GM12878 (cell line): ENCODE results near the gene PTPN21. TPM values are rescaled to one million over a fixed set of nuclear protein-coding genes. Genes with fewer than 3 reads are reported as not detected.

Experiments
- ATAC-seq: fragments of 200-7000 bp; cut with Tn5 transposase; 3 replicates; pipeline ENCODE4 v1.9.1; 2020; ENCODE audit warnings: mild to moderate bottlenecking, moderate library complexity
- BruUV-seq: library from RNA; stranded (reverse); fragments of 400-500 nt; replicated peaks from 2 replicates; lab custom pipeline; 2021; lab: Mats Ljungman, UMichigan
- CTCF ChIA-PET: fragments of 300-600 bp; sonication (Branson Sonifier 250); formaldehyde crosslinking; extraction: SDS; loops from one replicate; lab custom pipeline; 2021; ENCODE audit warnings: inconsistent platforms; lab: Yijun Ruan, JAX
- POLR2A ChIA-PET: fragments of 350-600 bp; formaldehyde crosslinking; extraction: SDS; loops from one replicate; lab custom pipeline; 2021; ENCODE audit warnings: inconsistent platforms; lab: Charles Lee
- RAD21 ChIA-PET: fragments of 300-600 bp; sonication (Branson Sonifier 250); formaldehyde crosslinking; loops from one replicate; lab custom pipeline; 2023; ENCODE audit warnings: antibody characterized with exemption; ENCODE audit not compliant: unreplicated experiment; lab: Charles Lee
- SMC1A ChIA-PET: fragments of 300-600 bp; sonication (Branson Sonifier 250); formaldehyde crosslinking; loops from one replicate; lab custom pipeline; 2023; ENCODE audit not compliant: unreplicated experiment, uncharacterized antibody; lab: Charles Lee
- DNase-seq: peaks from one replicate; pipeline ENCODE4 v3.0.0-alpha.2; 2011; ENCODE audit warnings: low read depth, low spot score
- FAIRE-seq: peaks from 3 replicates; lab custom pipeline; 2011; peaks lifted over from hg19 to GRCh38; lab: Jason Lieb, UNC
- H2AFZ ChIP-seq: 2 replicates; pipeline ENCODE4 v1.6.0; 2011; ENCODE audit warnings: low read depth, low read length, control low read depth; ENCODE audit not compliant: control insufficient read depth
- H3K27ac ChIP-seq: 2 replicates; pipeline ENCODE4 v1.5.1; 2011; ENCODE audit warnings: control low read depth; ENCODE audit not compliant: control insufficient read depth, insufficient read depth
- H3K27me3 ChIP-seq, 2 experiments: replicated peaks in 1 of 2; 2 replicates each; pipeline versions ENCODE4 v1.6.0 to v1.6.1; 2011; ENCODE audit warnings: low read length in 1 of 2; ENCODE audit not compliant: control insufficient read depth in 2 of 2, insufficient read depth in 2 of 2
- H3K36me3 ChIP-seq, 2 experiments: 2 replicates each; pipeline ENCODE4 v1.5.1; 2011; ENCODE audit warnings: low read length in 1 of 2; ENCODE audit not compliant: control insufficient read depth in 2 of 2, insufficient read depth in 2 of 2
- H3K4me1 ChIP-seq: 2 replicates; pipeline ENCODE4 v1.6.1; 2011; ENCODE audit warnings: mild to moderate bottlenecking, low read length, moderate library complexity, mixed read lengths; ENCODE audit not compliant: control insufficient read depth, insufficient read depth
- H3K4me2 ChIP-seq: 2 replicates; pipeline ENCODE4 v1.6.0; 2011; ENCODE audit warnings: control low read depth; ENCODE audit not compliant: control insufficient read depth, insufficient read depth
- H3K4me3 ChIP-seq: fragments of 200-600 bp; sonication (generic); 2 replicates; pipeline ENCODE4 v1.5.1; 2016
- H3K79me2 ChIP-seq: 2 replicates; pipeline ENCODE4 v1.6.0; 2011; ENCODE audit warnings: low read length; ENCODE audit not compliant: control insufficient read depth, insufficient read depth
- H3K9ac ChIP-seq: 2 replicates; pipeline ENCODE4 v1.8.0; 2011; ENCODE audit warnings: low read length, control low read depth, mixed read lengths; ENCODE audit not compliant: control insufficient read depth, insufficient read depth
- H3K9me3 ChIP-seq: replicated peaks from 3 replicates; pipeline ENCODE4 v1.5.1; 2011; ENCODE audit warnings: mild to moderate bottlenecking, low read length; ENCODE audit not compliant: control insufficient read depth, insufficient read depth
- H4K20me1 ChIP-seq: 2 replicates; pipeline ENCODE4 v1.6.0; 2011; ENCODE audit not compliant: control insufficient read depth, insufficient read depth
- USF2 ChIP-seq: IDR thresholded peaks from 2 replicates; pipeline ENCODE4 v1.6.1; 2011; ENCODE audit warnings: low read depth, low read length, improper control_type of control experiment, borderline replicate concordance
- WGBS: methylation state at CpG from one replicate; pipeline ENCODE4 v1.1.6; 2016; ENCODE audit warnings: low lambda C conversion rate; ENCODE audit not compliant: insufficient replicate concordance, insufficient coverage; ENCODE audit errors: missing lambda C conversion rate; 5-methylcytosine and 5-hydroxymethylcytosine counted together
- in situ Hi-C: fragments of 300-500 bp; cut with MboI; formaldehyde crosslinking; loops from 9 replicates; pipeline ENCODE4 v1.14.3; 2018; ENCODE audit warnings: mixed read lengths
- intact Hi-C: fragments of 100-400 bp; cut with micrococcal nuclease; formaldehyde crosslinking; loops from one replicate; pipeline ENCODE4 v1.14.2; 2022; ENCODE audit not compliant: unreplicated experiment
- polyA plus RNA-seq, 11 experiments: library from polyadenylated mRNA; depleted of rRNA in 4 of 11; unstranded in 6 of 11; stranded (reverse) in 5 of 11; fragments of >200 nt; fragmentation: Nextera tagmentation in 4 of 11; fragmentation: Illumina TruSeq in 1 of 11; extraction: Ambion mirVana in 4 of 11; extraction: Trizol in 1 of 11; gene quantifications; 1 replicate in 1 of 11; 2 replicates in 10 of 11; pipeline versions ENCODE4 v1.2.1 to v1.2.3, GENCODE V29; 2011 to 2016; ENCODE audit warnings: inconsistent platforms in 2 of 11, missing spikeins in 2 of 11, low read depth in 1 of 11
- total RNA-seq, 4 experiments: library from RNA; depleted of rRNA in 3 of 4; stranded (reverse); fragments of >200 nt in 3 of 4; fragmentation: Illumina TruSeq in 1 of 4; extraction: Trizol in 1 of 4; gene quantifications; 2 replicates each; pipeline versions ENCODE4 v1.2.1 to v1.2.3, GENCODE V29; 2013 to 2021
- TF ChIP-seq, protein P1 (sequence below): IDR thresholded peaks from 2 replicates; pipeline ENCODE4 v1.6.1; 2012; ENCODE audit warnings: low read depth, low read length, improper control_type of control experiment
- TF ChIP-seq, protein P2 (sequence below): fragments of 450-650 bp; formaldehyde crosslinking; IDR thresholded peaks from 2 replicates; pipeline ENCODE4 v1.4.0; 2022; ENCODE audit warnings: mild to moderate bottlenecking, moderate library complexity

PTPN21 gene
- total and polyA plus RNA-seq, 10 of the 15 experiments (the other 5 are each of a cell fraction or from before 2014, with no cell fraction given): 0.01 to 0.23 (median 0.04) TPM; not detected in 3

DNA sequence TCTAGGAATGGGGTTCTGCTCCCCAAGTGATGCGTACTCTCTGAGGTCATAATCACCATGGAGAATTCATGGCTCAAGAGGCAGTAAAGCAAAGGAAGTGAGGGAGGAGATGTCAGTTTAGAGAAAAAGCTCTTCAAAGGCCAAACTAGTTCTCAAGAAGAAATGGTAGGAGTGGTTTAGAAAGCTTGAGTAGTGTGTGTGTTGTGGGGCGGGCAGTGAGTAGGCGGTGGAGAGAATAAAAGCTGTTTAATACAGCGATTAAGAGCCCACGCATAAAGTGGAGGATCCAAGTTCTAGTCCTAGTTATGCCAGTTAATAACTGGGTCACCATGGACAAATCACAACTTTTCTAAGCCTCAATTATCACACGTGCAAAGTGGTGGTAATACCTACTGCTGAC is 55.6 kb downstream of the PTPN21 start:
- ChIA-PET CTCF (interaction anchor here (0.6 to 0.7 kb wide), 2 partner anchors 15 to 612 kb away, joined by 3 read pairs; no protein-coding TSS in a partner anchor), SMC1A (interaction anchor here (0.5 to 0.7 kb wide), 2 partner anchors 11 to 112 kb away, joined by 3 read pairs; no protein-coding TSS in a partner anchor), RAD21 (no interaction called here), POLR2A (no interaction called here)
- Histone ChIP-seq H2AFZ (no peak overlapping the region), H3K4me3 (no peak overlapping the region), H3K9me3 (no peaks in the 10 kb centered on the region), H3K27me3 (no peaks in the 10 kb centered on the region), H3K36me3 (no peaks in the 10 kb centered on the region), H4K20me1 (no peaks in the 10 kb centered on the region), H3K79me2 (no peaks in the 10 kb centered on the region), H3K4me2 (no peak overlapping the region), H3K4me1 (no peaks in the 10 kb centered on the region), H3K9ac (no peak overlapping the region), H3K27ac (no peak overlapping the region)
- no peak for DNase-seq
- FAIRE-seq: no peak
- in situ Hi-C loops (no loop called here), intact Hi-C loops (no loop called here)
- WGBS: 63% methylated on average over 6 of the region's 6 CpGs
- BruUV-seq: no TSS peak
- TF ChIP-seq, protein P1, sequence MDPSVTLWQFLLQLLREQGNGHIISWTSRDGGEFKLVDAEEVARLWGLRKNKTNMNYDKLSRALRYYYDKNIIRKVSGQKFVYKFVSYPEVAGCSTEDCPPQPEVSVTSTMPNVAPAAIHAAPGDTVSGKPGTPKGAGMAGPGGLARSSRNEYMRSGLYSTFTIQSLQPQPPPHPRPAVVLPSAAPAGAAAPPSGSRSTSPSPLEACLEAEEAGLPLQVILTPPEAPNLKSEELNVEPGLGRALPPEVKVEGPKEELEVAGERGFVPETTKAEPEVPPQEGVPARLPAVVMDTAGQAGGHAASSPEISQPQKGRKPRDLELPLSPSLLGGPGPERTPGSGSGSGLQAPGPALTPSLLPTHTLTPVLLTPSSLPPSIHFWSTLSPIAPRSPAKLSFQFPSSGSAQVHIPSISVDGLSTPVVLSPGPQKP: no peak
- TF ChIP-seq, protein P2, sequence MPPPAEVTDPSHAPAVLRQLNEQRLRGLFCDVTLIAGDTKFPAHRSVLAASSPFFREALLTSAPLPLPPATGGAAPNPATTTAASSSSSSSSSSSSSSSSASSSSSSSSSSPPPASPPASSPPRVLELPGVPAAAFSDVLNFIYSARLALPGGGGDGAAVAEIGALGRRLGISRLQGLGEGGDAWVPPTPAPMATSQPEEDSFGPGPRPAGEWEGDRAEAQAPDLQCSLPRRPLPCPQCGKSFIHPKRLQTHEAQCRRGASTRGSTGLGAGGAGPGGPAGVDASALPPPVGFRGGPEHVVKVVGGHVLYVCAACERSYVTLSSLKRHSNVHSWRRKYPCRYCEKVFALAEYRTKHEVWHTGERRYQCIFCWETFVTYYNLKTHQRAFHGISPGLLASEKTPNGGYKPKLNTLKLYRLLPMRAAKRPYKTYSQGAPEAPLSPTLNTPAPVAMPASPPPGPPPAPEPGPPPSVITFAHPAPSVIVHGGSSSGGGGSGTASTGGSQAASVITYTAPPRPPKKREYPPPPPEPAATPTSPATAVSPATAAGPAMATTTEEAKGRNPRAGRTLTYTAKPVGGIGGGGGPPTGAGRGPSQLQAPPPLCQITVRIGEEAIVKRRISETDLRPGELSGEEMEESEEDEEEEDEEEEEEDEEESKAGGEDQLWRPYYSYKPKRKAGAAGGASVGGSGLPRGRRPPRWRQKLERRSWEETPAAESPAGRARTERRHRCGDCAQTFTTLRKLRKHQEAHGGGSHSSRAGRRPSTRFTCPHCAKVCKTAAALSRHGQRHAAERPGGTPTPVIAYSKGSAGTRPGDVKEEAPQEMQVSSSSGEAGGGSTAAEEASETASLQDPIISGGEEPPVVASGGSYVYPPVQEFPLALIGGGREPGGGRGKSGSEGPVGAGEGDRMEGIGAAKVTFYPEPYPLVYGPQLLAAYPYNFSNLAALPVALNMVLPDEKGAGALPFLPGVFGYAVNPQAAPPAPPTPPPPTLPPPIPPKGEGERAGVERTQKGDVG: no peak
- TF ChIP-seq USF2: no peak
- ATAC-seq: no peak
